SK-N-SH (cell line): ENCODE results near the gene LTBP2. TPM values are rescaled to one million over a fixed set of nuclear protein-coding genes. Genes with fewer than 3 reads are reported as not detected.

Experiments
- CTCF ChIA-PET: fragments of 300-600, 350-600 bp; formaldehyde crosslinking; extraction: SDS; loops from one replicate; lab custom pipeline; 2021; lab: Yijun Ruan, JAX
- POLR2A ChIA-PET: fragments of 350-600 bp; sonication (Branson Sonifier 250); formaldehyde crosslinking; extraction: SDS; loops from one replicate; lab custom pipeline; 2020; ENCODE audit warnings: antibody characterized with exemption, inconsistent platforms; lab: Yijun Ruan, JAX
- DNase-seq: peaks from one replicate; pipeline ENCODE4 v3.0.0; 2012
- H2AFZ ChIP-seq: fragments of 200-600 bp; sonication (generic); 2 replicates; pipeline ENCODE4 v1.8.1; 2016; ENCODE audit warnings: antibody characterized with exemption, mild to moderate bottlenecking, low read depth
- H3F3A ChIP-seq: fragments of 200-600 bp; sonication (generic); replicated peaks from 2 replicates; pipeline ENCODE3; 2016; ENCODE audit warnings: antibody characterized with exemption, mild to moderate bottlenecking; ENCODE audit not compliant: insufficient read depth
- H3K27ac ChIP-seq, 2 experiments: fragments of 200-500 bp in 1 of 2; fragments of 200-600 bp in 1 of 2; sonication (Bioruptor generic) in 1 of 2; sonication (generic), shearing (Covaris generic) in 1 of 2; 2 replicates each; pipeline versions ENCODE4 v1.5.1 to v1.6.1; 2014 to 2016; ENCODE audit warnings: low read depth in 2 of 2, inconsistent platforms in 1 of 2, low read length in 1 of 2, mild to moderate bottlenecking in 1 of 2, mixed read lengths in 1 of 2
- H3K27me3 ChIP-seq: fragments of 200-600 bp; sonication (generic), shearing (Covaris generic); 2 replicates; pipeline ENCODE4 v1.6.1; 2016; ENCODE audit warnings: mixed run types; ENCODE audit not compliant: insufficient read depth
- H3K36me3 ChIP-seq, 2 experiments: fragments of 200-500 bp in 1 of 2; fragments of 200-600 bp in 1 of 2; sonication (Bioruptor generic) in 1 of 2; sonication (generic) in 1 of 2; replicated peaks in 1 of 2; 2 replicates each; pipeline versions ENCODE3 to v1.5.1; 2014 to 2016; ENCODE audit warnings: low read length in 1 of 2, mild to moderate bottlenecking in 1 of 2; ENCODE audit not compliant: insufficient read depth in 2 of 2, control insufficient read depth in 1 of 2
- H3K4me1 ChIP-seq, 2 experiments: fragments of 200-500 bp in 1 of 2; fragments of 200-600 bp in 1 of 2; sonication (Bioruptor generic) in 1 of 2; sonication (generic), shearing (Covaris generic) in 1 of 2; 2 replicates each; pipeline versions ENCODE4 v1.5.1 to v1.6.1; 2014 to 2016; ENCODE audit warnings: low read depth in 1 of 2, low read length in 1 of 2, mixed run types in 1 of 2; ENCODE audit not compliant: insufficient read depth in 2 of 2, control insufficient read depth in 1 of 2
- H3K4me2 ChIP-seq: fragments of 200-600 bp; sonication (generic), shearing (Covaris generic); 2 replicates; pipeline ENCODE4 v1.6.1; 2017; ENCODE audit warnings: mixed run types
- H3K4me3 ChIP-seq, 2 experiments: fragments of 200-500 bp in 1 of 2; fragments of 200-600 bp in 1 of 2; sonication (Bioruptor generic) in 1 of 2; sonication (generic), shearing (Covaris generic) in 1 of 2; 2 replicates each; pipeline versions ENCODE4 v1.5.1 to v1.8.1; 2014 to 2016; ENCODE audit warnings: low read depth in 2 of 2, inconsistent platforms in 1 of 2, low read length in 1 of 2, mild to moderate bottlenecking in 1 of 2, mixed read lengths in 1 of 2, moderate library complexity in 1 of 2
- H3K79me2 ChIP-seq: fragments of 200-600 bp; sonication (generic); 2 replicates; pipeline ENCODE4 v1.8.1; 2017; ENCODE audit warnings: mild to moderate bottlenecking; ENCODE audit not compliant: insufficient read depth
- H3K9ac ChIP-seq: fragments of 200-600 bp; sonication (generic); 2 replicates; pipeline ENCODE4 v1.6.1; 2017; ENCODE audit warnings: mixed run types
- H3K9me2 ChIP-seq: fragments of 200-600 bp; sonication (generic); 2 replicates; pipeline ENCODE4 v1.6.1; 2017; ENCODE audit warnings: mixed run types
- H3K9me3 ChIP-seq: fragments of 200-600 bp; sonication (generic); 2 replicates; pipeline ENCODE4 v1.6.1; 2017; ENCODE audit warnings: mixed run types, mild to moderate bottlenecking, moderate library complexity
- H4K20me1 ChIP-seq: fragments of 200-600 bp; sonication (generic); 2 replicates; pipeline ENCODE4 v1.6.1; 2017; ENCODE audit warnings: mild to moderate bottlenecking, mixed run types; ENCODE audit not compliant: insufficient read depth
- ELF1 ChIP-seq: IDR thresholded peaks from 2 replicates; pipeline ENCODE4 v1.4.0; 2012
- EP300 ChIP-seq, 2 experiments: IDR thresholded peaks; 2 replicates each; pipeline versions ENCODE4 v1.4.0 to v1.6.1; 2012; ENCODE audit warnings: borderline replicate concordance in 1 of 2, low read depth in 1 of 2, low read length in 1 of 2
- FOXJ3 ChIP-seq: sonication (generic); formaldehyde crosslinking; IDR thresholded peaks from 2 replicates; pipeline ENCODE4 v1.5.1; 2020; ENCODE audit warnings: mild to moderate bottlenecking, missing genetic modification reagents
- IRF3 ChIP-seq: fragments of 150-350 bp; IDR thresholded peaks from 2 replicates; pipeline ENCODE4 v1.6.1; 2016; ENCODE audit warnings: mild to moderate bottlenecking, low read depth, low read length
- MAX ChIP-seq: IDR thresholded peaks from 2 replicates; pipeline ENCODE4 v1.4.0; 2012; ENCODE audit warnings: low read depth
- MEF2A ChIP-seq: IDR thresholded peaks from 2 replicates; pipeline ENCODE4 v1.4.0; 2012; ENCODE audit warnings: low read depth, borderline replicate concordance
- RXRA ChIP-seq: IDR thresholded peaks from 2 replicates; pipeline ENCODE4 v1.4.0; 2012; ENCODE audit warnings: low read depth, mild to moderate bottlenecking, borderline replicate concordance
- SIN3A ChIP-seq: IDR thresholded peaks from 2 replicates; pipeline ENCODE4 v1.6.1; 2012; ENCODE audit warnings: low read depth, mild to moderate bottlenecking, low read length, moderate library complexity, borderline replicate concordance
- TAF1 ChIP-seq: IDR thresholded peaks from 2 replicates; pipeline ENCODE4 v1.6.1; 2012; ENCODE audit warnings: low read depth, mild to moderate bottlenecking, low read length, moderate library complexity, borderline replicate concordance
- TEAD4 ChIP-seq: IDR thresholded peaks from 2 replicates; pipeline ENCODE4 v1.4.0; 2012; ENCODE audit warnings: mild to moderate bottlenecking, borderline replicate concordance; ENCODE audit not compliant: insufficient read depth
- USF2 ChIP-seq: fragments of 150-350 bp; IDR thresholded peaks from 2 replicates; pipeline ENCODE4 v1.6.1; 2017; ENCODE audit warnings: antibody characterized with exemption, low read length, low read depth, borderline replicate concordance
- whole genome bisulfite sequencing: methylation state at CpG from one replicate; pipeline ENCODE4 v1.1.6; 2017; ENCODE audit warnings: low lambda C conversion rate; 5-methylcytosine and 5-hydroxymethylcytosine counted together
- polyA plus RNA-seq, 3 experiments: library from polyadenylated mRNA; depleted of rRNA; stranded (reverse); fragments of >200 nt; gene quantifications; 2 replicates each; pipeline ENCODE4 v1.2.3, GENCODE V29; 2012
- TF ChIP-seq, protein P1 (sequence below): IDR thresholded peaks from 2 replicates; pipeline ENCODE4; 2012
- TF ChIP-seq, protein P2 (sequence below): IDR thresholded peaks from 2 replicates; pipeline ENCODE4 v1.4.0; 2012; ENCODE audit warnings: low read depth, borderline replicate concordance

The LTBP2 gene
- polyA plus RNA-seq, 1 of the 3 experiments (the other 2 are of a cell fraction), result 58.8 TPM

DNA sequence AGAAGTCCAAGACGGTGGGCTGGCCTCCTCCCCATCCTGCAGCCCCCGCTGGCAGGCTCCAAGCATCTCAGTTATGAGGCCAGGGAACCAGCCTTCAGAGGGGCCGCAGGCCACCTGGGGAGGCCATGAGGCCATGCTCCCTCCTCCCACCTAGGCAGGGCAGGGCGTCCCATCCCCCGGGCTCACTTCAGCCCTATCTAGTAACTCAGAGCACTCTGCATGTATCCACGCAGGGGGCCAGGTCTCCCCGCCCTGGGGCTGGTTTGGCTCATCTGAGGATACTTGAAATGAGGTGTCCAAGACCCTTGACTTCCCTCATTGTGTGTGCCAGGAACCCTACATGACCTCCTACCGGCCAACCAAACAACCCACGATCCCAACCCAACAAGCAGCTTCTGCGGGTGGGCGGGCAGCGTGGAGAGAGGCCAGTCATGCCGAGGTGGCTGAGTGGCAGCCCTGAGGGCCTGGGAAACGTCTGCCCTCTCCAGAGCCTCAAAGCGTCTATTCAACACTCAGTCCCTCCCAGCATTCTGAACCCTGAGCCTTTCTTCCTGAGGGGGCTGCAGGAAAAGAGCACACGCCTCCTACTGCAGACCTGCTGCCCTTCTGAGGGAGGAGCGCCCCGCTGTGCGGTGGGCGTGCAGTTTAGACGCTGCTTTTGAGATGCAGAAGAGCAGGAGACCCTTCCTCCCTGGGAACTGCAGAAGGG, 101.7 kb downstream of the LTBP2 start:
- CTCF ChIA-PET, result interaction anchor here (1.0 to 4.1 kb wide), 3 partner anchors 9 to 100 kb away, joined by 3 to 36 read pairs (median 28); partner anchors contain the start of gene LTBP2
- H3K4me2 ChIP-seq, result no peak overlapping the region
- H3K9me2 ChIP-seq, result no peaks in the 10 kb centered on the region
- no peak overlapping the region for H2AFZ ChIP-seq
- TF ChIP-seq, protein P1, sequence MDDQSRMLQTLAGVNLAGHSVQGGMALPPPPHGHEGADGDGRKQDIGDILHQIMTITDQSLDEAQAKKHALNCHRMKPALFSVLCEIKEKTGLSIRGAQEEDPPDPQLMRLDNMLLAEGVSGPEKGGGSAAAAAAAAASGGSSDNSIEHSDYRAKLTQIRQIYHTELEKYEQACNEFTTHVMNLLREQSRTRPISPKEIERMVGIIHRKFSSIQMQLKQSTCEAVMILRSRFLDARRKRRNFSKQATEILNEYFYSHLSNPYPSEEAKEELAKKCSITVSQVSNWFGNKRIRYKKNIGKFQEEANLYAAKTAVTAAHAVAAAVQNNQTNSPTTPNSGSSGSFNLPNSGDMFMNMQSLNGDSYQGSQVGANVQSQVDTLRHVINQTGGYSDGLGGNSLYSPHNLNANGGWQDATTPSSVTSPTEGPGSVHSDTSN, result no peak
- TF ChIP-seq RXRA, result no peak
- no peak for TF ChIP-seq MAX
- TF ChIP-seq FOXJ3 (CRISPR knock-in tag), result no peak
- TF ChIP-seq ELF1, result no peak
- TF ChIP-seq IRF3, result no peak
- TF ChIP-seq EP300 (IDR thresholded peaks at IDR 0.05; ENCODE audit: borderline replicate concordance in 1 of 2, low read depth in 1 of 2, low read length in 1 of 2), result no peak
- no peak for TF ChIP-seq TAF1
- no peak for TF ChIP-seq MEF2A
- TF ChIP-seq TEAD4, result no peak
- TF ChIP-seq, protein P2, sequence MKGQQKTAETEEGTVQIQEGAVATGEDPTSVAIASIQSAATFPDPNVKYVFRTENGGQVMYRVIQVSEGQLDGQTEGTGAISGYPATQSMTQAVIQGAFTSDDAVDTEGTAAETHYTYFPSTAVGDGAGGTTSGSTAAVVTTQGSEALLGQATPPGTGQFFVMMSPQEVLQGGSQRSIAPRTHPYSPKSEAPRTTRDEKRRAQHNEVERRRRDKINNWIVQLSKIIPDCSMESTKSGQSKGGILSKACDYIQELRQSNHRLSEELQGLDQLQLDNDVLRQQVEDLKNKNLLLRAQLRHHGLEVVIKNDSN, result no peak
- no peak for TF ChIP-seq USF2
- TF ChIP-seq SIN3A, result no peak
- H3K36me3 ChIP-seq, result peaks cover 23 to 68% of the 10 kb centered on the region in 2 experiments
- no peaks in the 10 kb centered on the region for H3K9me3 ChIP-seq
- no peaks in the 10 kb centered on the region for H3K79me2 ChIP-seq
- 0 out of 4 replicates have a peak overlapping the region, but pooled peaks of 1 of the 2 experiments have one; percentile 29 for H3K27ac ChIP-seq
- 92% methylated on average over 15 of the region's 21 CpGs for WGBS
- peaks cover 0 to 4% of the 10 kb centered on the region in 2 experiments; a peak in 1 of 4 replicates for H3K4me1 ChIP-seq
- H3K4me3 ChIP-seq, result no peak overlapping the region
- no peak for DNase-seq
- no peaks in the 10 kb centered on the region for H3K27me3 ChIP-seq
- peaks cover 5% of the 10 kb centered on the region for H3F3A ChIP-seq
- POLR2A ChIA-PET, result interaction anchor here (0.6 kb wide), 1 partner anchor 555 kb away, joined by 3 read pairs; no protein-coding TSS in a partner anchor
- no peaks in the 10 kb centered on the region for H4K20me1 ChIP-seq
- H3K9ac ChIP-seq, result peak overlapping the region; percentile 19; the same call in 1 of the 2 replicates
